HG03565 (cell line): Measurements from ENCODE around the gene TBX21.

ENCODE experiments used
- ATAC-seq: cut with Tn5 transposase; IDR thresholded peaks from one replicate; pipeline ENCODE4 v1.9.1; 2021; ENCODE audit warnings: mild to moderate bottlenecking, moderate library complexity; ENCODE audit not compliant: unreplicated experiment

TBX21 gene

GRCh38 chr17:47697906-47698711 is 34.9 kb upstream of the TBX21 start:
- ATAC-seq, result no peak

- no peak for ATAC-seq
Observed at GRCh38 chr17:47698749-47699535, 34.1 kb upstream of the TBX21 start.

- ATAC-seq, result no peak
Observed at GRCh38 chr17:47699536-47699840, 33.5 kb upstream of the TBX21 start.

GRCh38 chr17:47700471-47701449 is 32.3 kb upstream of the TBX21 start:
- ATAC-seq, result no peak

GRCh38 chr17:47701608-47702007 is 31.4 kb upstream of the TBX21 start:
- no peak for ATAC-seq

GRCh38 chr17:47702391-47702995 is 30.5 kb upstream of the TBX21 start:
- ATAC-seq, result no peak

GRCh38 chr17:47703191-47703591 is 29.8 kb upstream of the TBX21 start:
- ATAC-seq, result no peak

GRCh38 chr17:47703671-47704070 is 29.4 kb upstream of the TBX21 start:
- no peak for ATAC-seq

GRCh38 chr17:47704116-47704515 is 28.9 kb upstream of the TBX21 start:
- no peak for ATAC-seq

- no peak for ATAC-seq
Observed at GRCh38 chr17:47704736-47705135, 28.3 kb upstream of the TBX21 start.

GRCh38 chr17:47705536-47706530 is 27.2 kb upstream of the TBX21 start:
- no peak for ATAC-seq

- no peak for ATAC-seq
Observed at GRCh38 chr17:47707056-47707804, 25.8 kb upstream of the TBX21 start.

GRCh38 chr17:47707884-47708283 is 25.2 kb upstream of the TBX21 start:
- ATAC-seq, result no peak

GRCh38 chr17:47708312-47708863 is 24.6 kb upstream of the TBX21 start:
- no peak for ATAC-seq

- ATAC-seq, result no peak
Observed at GRCh38 chr17:47708864-47709541, 24.0 kb upstream of the TBX21 start.

GRCh38 chr17:47709594-47709993 is 23.4 kb upstream of the TBX21 start:
- no peak for ATAC-seq

GRCh38 chr17:47711366-47712099 is 21.5 kb upstream of the TBX21 start:
- no peak for ATAC-seq
